ENCODE results near the gene POU2F1. TPM values are rescaled to one million over a fixed set of nuclear protein-coding genes. Genes with fewer than 3 reads are reported as not detected.
"Not testable (repeated sequence)": the region's sequence is repeated elsewhere in the genome, so short reads cannot be mapped to it uniquely, and the experiment has no call there.

Gene POU2F1
- total RNA-seq, 2 experiments from 2014 or later: 17.4 to 20.4 TPM

DNA sequence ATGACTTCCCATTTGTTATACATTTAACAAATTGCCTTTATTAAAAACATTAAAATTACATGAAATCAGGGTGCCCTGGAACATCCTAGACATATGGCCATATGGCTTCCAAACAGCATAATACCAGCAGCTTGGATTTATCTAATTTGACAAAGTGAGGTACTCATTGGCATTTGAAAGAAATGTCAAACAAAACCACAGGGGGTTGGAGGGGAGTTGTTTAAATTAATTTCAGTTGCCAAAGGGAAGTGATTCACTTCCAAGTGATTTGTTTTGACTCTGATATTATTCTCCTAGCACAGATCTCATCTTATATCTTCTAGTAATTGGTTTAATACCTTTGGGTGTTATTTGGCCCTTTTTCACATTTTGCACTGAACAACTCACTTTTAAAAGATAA is 24.5 kb upstream of the POU2F1 start:
- Mint-ChIP-seq H3K36me3 (ENCODE audit: low read depth) (no peaks in the 10 kb centered on the region), H3K27ac (no peak overlapping the region), H3K27me3 (peaks cover 1% of the 10 kb centered on the region), H3K4me3 (no peak overlapping the region), H3K9me3 (peaks cover 2% of the 10 kb centered on the region), H3K4me1 (no peaks in the 10 kb centered on the region)
- DNase-seq: no peak
- ChIA-PET POLR2A (no interaction called here), CTCF (interaction anchor here (0.7 kb wide), 1 partner anchor 23 kb away, joined by 3 read pairs; no protein-coding TSS in a partner anchor)

DNA sequence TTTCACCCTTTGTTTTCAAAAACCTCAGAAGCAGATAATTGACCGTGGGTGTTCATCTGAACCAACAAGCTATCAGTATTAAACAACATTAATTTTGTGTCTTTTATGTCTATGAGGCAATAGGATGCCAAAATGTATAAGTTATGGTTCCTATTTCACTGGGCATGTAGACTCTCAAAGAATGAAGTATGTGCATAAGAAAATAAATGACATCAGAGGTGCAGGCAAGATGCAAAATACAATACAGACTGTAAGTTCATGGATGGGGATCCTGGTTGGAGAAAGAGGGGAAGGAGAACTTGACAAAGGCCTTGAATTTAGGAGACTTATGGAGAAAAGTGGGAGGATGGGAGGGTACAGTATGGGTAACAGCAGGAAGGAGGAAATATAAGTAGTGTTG is 23.4 kb upstream of the POU2F1 start:
- H3K9me3 Mint-ChIP-seq: peaks cover 2% of the 10 kb centered on the region
- POLR2A ChIA-PET: no interaction called here
- H3K27ac Mint-ChIP-seq: no peak overlapping the region
- DNase-seq: no peak
- CTCF ChIA-PET: interaction anchor here (0.7 kb wide), 1 partner anchor 21 kb away, joined by 3 read pairs; no protein-coding TSS in a partner anchor
- H3K27me3 Mint-ChIP-seq: peaks cover 1% of the 10 kb centered on the region
- H3K4me3 Mint-ChIP-seq: no peak overlapping the region
- H3K36me3 Mint-ChIP-seq (ENCODE audit: low read depth): no peaks in the 10 kb centered on the region
- no peaks in the 10 kb centered on the region for H3K4me1 Mint-ChIP-seq

DNA sequence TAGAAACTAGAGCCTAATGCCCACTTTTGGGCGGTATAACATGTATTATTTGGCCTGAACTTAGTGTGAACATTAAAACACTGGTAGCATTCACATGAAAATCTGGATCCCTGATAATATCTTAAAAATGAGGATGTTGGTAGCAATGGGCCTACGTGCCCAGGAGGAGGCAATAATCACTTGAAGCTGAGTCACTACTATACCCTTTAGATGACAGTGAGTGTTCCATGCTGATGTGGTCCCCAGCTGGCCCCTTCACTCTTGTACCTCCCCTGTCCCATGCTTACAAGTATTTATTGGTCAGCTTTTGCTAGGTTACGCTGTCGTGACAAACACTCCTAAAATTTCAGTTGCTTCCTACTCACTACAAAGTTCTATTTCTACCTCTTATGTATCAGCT is 23.0 kb upstream of the POU2F1 start:
- peaks cover 1% of the 10 kb centered on the region for H3K27me3 Mint-ChIP-seq
- ChIA-PET POLR2A (no interaction called here), CTCF (no interaction called here)
- H3K36me3 Mint-ChIP-seq (ENCODE audit: low read depth): no peaks in the 10 kb centered on the region
- no peak overlapping the region for H3K4me3 Mint-ChIP-seq
- no peak overlapping the region for H3K27ac Mint-ChIP-seq
- no peaks in the 10 kb centered on the region for H3K4me1 Mint-ChIP-seq
- peaks cover 2% of the 10 kb centered on the region for H3K9me3 Mint-ChIP-seq
- no peak for DNase-seq

DNA sequence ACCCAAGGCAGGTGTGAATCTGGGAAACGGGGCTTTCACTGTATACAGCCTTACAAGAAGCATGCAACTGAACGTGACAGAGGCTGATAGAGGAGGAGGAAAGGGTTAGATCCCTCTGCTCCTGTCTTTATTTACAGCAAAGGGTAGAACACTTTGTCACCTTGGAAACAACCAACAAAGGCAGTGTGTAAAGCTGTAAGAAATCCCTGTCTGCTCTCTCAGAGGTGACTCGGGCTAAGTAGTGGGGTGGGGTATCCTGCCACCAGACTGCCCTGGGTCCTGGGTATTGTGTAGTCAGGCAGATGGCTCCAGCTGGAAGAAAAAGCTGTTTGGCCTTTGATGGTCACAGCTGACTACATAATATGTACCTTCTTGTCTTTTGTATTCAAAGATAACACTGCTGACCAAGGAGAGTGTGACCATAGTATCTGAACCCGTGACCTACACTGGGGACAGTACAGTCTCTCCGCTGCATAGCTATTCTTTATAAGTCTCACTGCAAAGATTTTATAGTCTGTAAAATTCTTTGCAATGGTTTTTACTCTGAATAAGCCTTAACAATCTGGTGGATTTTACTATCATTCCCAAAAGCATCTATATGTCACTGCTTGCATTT is 22.1 kb upstream of the POU2F1 start:
- DNase-seq: no peak
- no peak overlapping the region for H3K4me3 Mint-ChIP-seq
- ChIA-PET POLR2A (interaction anchor here (1.2 kb wide), 1 partner anchor 21 kb away, joined by 4 read pairs; no protein-coding TSS in a partner anchor), CTCF (no interaction called here)
- no peaks in the 10 kb centered on the region for H3K9me3 Mint-ChIP-seq
- H3K27me3 Mint-ChIP-seq: no peaks in the 10 kb centered on the region
- H3K27ac Mint-ChIP-seq: no peak overlapping the region
- H3K36me3 Mint-ChIP-seq (ENCODE audit: low read depth): no peaks in the 10 kb centered on the region
- no peaks in the 10 kb centered on the region for H3K4me1 Mint-ChIP-seq

DNA sequence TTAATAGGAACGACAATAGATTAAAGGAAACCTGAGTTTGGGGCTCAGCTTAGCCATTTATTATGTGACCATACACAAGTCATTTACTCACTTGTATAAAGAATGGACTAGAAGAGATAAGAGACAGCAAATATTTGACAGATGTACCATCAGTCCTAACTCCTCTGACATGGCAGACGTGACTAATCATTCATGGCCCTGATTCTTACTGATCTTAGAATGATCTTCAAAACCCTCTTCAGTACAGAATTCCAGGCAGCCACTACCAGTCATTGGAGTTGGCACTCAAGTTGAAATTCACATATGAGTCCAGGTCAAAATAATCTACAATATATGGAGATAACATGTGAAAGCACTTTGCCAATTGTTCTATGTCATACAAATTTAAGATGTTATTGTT is 21.0 kb upstream of the POU2F1 start:
- H3K27ac Mint-ChIP-seq: no peak overlapping the region
- CTCF ChIA-PET: no interaction called here
- no peaks in the 10 kb centered on the region for H3K36me3 Mint-ChIP-seq (ENCODE audit: low read depth)
- DNase-seq: no peak
- no peaks in the 10 kb centered on the region for H3K9me3 Mint-ChIP-seq
- POLR2A ChIA-PET: interaction anchor here (1.2 kb wide), 1 partner anchor 20 kb away, joined by 4 read pairs; no protein-coding TSS in a partner anchor
- no peaks in the 10 kb centered on the region for H3K27me3 Mint-ChIP-seq
- no peaks in the 10 kb centered on the region for H3K4me1 Mint-ChIP-seq
- H3K4me3 Mint-ChIP-seq: no peak overlapping the region

DNA sequence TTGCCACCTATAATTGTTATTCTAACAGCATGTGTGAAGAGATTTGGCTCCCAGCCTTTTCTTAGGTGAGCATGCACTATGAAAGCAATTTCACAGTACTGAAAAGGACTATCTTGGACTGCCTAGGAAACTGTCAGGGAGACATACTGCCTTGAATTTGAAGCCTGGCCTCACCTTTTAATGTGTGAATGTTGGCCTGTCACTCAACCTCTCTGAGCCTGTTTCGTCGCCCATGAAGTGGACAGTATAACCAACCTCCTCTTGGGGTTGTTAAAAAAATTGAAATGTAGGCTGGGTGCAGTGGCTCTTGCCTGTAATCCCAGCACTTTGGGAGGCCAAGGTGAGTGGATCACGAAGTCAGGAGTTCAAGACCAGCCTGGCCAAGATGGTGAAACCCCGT is 20.4 kb upstream of the POU2F1 start:
- Mint-ChIP-seq H3K27me3 (no peaks in the 10 kb centered on the region), H3K36me3 (ENCODE audit: low read depth) (no peaks in the 10 kb centered on the region), H3K27ac (no peak overlapping the region), H3K4me1 (no peaks in the 10 kb centered on the region), H3K9me3 (peaks cover 1% of the 10 kb centered on the region), H3K4me3 (no peak overlapping the region)
- DNase-seq: no peak
- ChIA-PET POLR2A (no interaction called here), CTCF (no interaction called here)

DNA sequence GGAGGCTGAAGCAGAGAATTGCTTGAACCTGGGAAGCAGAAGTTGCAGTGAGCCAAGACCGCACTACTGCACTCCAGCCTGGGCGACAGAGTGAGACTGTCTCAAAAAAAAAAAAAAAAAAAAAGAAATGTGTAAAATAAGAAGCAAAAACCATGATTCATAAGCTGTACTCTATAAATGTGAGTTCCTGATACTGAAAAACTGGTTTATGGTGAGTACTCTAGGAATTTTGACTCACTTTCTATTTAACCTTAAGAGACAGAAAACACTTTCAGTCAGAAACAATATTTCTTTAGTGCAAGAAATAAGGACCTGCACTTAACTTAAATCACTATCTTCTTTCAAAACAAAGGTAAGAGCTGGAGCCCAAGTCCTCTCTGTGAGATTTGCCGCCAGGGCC is 19.9 kb upstream of the POU2F1 start:
- Mint-ChIP-seq H3K36me3 (ENCODE audit: low read depth) (peaks cover 4% of the 10 kb centered on the region), H3K9me3 (peaks cover 5% of the 10 kb centered on the region), H3K4me3 (no peak overlapping the region), H3K27ac (no peak overlapping the region), H3K4me1 (no peaks in the 10 kb centered on the region), H3K27me3 (no peaks in the 10 kb centered on the region)
- POLR2A ChIA-PET: no interaction called here
- DNase-seq: no peak
- CTCF ChIA-PET: no interaction called here

DNA sequence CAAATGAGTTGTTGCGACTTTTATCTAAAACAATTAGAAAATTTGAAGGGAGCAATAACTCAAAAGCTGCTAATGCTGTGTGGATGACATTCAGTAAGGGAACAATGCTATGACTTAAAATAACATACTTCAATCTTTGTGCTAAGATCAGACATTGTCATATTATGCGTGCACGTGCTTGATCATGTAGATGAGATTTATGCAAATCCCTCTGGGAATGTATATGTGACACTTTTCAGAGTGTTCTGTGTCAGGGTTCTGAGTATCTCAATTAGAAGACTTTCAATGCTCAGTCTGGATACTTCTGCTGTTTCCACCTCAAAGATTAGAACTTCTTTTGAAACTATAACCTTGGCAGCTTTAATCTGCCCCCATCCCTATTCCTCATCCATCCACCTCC is 18.6 kb upstream of the POU2F1 start:
- Mint-ChIP-seq H3K9me3 (peaks cover 5% of the 10 kb centered on the region), H3K4me3 (no peak overlapping the region), H3K36me3 (ENCODE audit: low read depth) (peaks cover 4% of the 10 kb centered on the region), H3K4me1 (no peaks in the 10 kb centered on the region), H3K27me3 (no peaks in the 10 kb centered on the region), H3K27ac (no peak overlapping the region)
- ChIA-PET CTCF (no interaction called here), POLR2A (no interaction called here)
- no peak for DNase-seq

DNA sequence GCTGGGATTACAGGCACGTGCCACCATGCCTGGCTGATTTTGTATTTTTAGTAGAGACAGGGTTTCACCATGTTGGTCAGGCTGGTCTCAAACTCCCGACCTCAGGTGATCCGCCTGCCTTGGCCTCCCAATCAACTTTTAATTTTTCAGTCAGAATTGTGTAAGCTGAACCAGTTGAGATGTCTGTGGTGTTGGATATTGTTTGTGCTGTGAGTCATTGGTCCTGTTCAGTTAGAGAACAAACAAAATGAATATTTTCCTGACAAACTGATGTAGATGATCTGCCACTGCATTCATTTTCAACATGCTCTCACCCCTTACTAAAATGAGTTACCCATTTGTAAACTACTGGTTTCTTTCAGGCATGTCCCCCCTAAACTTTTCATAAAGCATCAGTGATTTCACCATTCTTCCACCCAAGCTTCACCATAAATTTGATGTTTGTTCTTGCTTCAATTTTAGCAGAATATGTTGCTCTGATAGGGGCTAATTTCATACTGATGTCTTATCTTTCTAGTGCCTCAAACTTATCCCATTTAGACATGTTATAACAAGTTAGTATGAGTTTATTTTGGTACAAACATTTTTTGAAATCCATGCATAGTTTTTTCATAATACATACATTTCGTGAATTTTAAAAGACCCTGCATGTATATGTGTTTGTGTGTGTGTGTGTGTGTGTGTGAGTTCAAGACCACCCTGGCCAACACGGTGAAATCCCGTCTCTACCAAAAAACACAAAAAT is 15.2 kb upstream of the POU2F1 start:
- peaks cover 17% of the 10 kb centered on the region for H3K4me1 Mint-ChIP-seq
- H3K36me3 Mint-ChIP-seq (ENCODE audit: low read depth): peaks cover 23% of the 10 kb centered on the region
- CTCF ChIA-PET: interaction anchor here (2.1 kb wide), 1 partner anchor 15 kb away, joined by 6 read pairs; the partner anchor contains the start of gene POU2F1
- H3K27me3 Mint-ChIP-seq, H3K4me3 Mint-ChIP-seq, H3K27ac Mint-ChIP-seq, DNase-seq: not testable (repeated sequence)
- POLR2A ChIA-PET: interaction anchor here (0.6 kb wide), 1 partner anchor 23 kb away, joined by 3 read pairs; no protein-coding TSS in a partner anchor
- H3K9me3 Mint-ChIP-seq: peaks cover 26% of the 10 kb centered on the region

DNA sequence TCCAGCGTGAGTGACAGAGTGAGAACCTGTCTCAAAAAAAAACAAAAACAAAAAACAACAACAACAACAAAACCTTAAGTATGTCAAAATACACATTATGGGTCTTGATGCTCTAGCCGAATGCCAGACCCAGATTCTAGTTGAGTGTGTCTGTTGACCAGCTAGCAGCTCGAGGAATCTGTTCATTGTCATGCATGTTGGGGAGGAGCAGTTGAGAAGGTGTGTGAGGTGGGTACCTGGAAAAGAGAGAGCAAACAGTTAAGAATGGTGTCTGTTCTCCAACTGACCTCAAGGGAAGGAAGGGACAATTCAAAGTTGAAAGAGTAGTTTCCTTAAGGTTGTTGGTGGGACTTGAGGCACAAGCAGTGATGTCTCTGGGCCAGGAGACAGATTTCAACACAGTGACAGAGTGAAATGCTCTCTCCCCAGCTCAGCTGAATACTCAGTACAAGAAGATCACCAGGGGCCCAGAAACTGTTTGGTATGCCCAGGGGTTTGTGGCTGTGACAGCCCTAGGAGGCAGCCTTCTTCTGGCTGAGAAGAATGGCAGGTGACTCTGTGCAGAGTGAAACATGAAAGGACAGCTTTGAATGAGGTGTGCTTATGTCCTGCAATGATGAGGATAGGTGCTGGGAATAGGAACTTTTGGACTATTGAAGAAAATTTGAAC is 14.4 kb upstream of the POU2F1 start:
- Mint-ChIP-seq H3K27me3 (no peaks in the 10 kb centered on the region), H3K4me1 (peaks cover 19% of the 10 kb centered on the region), H3K9me3 (peaks cover 29% of the 10 kb centered on the region), H3K27ac (no peak overlapping the region), H3K4me3 (no peak overlapping the region), H3K36me3 (ENCODE audit: low read depth) (peaks cover 27% of the 10 kb centered on the region)
- no peak for DNase-seq
- POLR2A ChIA-PET: no interaction called here
- CTCF ChIA-PET: interaction anchor here (0.8 to 2.1 kb wide), 2 partner anchors 14 to 147 kb away, joined by 3 to 6 read pairs; partner anchors contain the start of gene POU2F1

DNA sequence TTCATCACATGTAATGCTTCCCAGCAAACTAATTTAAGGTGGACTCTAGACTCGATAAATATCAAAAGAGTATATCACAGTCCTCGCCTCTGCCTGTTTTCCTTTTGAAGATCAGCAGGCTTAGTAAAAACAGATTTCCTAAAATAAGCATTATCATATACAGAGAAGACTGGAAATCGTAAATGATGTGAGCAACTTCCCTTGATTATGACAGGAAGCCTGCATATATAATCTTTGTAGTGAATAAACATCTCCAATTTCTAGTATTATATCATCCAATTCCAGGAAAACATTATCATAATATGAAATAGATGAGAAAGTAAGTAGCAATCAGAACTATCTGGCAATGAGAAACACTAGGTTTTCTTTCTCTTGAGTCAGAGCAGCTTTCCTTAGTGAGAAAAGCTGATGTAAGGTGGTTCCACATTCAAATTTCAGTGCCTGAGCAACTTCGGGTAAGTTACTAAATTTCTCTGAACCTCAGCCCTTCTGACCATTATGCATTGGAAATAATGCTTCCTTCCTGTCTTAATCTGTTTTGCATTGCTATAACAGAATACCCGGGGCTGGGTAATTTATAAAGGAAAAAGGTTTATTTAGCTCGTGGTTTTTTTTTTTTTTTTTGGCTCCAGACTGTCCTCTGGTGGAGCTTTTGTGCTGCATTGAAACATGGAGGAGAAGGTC is 12.6 kb upstream of the POU2F1 start:
- H3K4me1 Mint-ChIP-seq: peaks cover 20% of the 10 kb centered on the region
- H3K9me3 Mint-ChIP-seq: peaks cover 30% of the 10 kb centered on the region
- no peaks in the 10 kb centered on the region for H3K27me3 Mint-ChIP-seq
- no peak for DNase-seq
- peaks cover 27% of the 10 kb centered on the region for H3K36me3 Mint-ChIP-seq (ENCODE audit: low read depth)
- POLR2A ChIA-PET: interaction anchor here (1.2 kb wide), 1 partner anchor 11 kb away, joined by 14 read pairs; the partner anchor contains the start of gene POU2F1
- H3K4me3 Mint-ChIP-seq: peak overlapping the region; percentile 6
- peak overlapping the region; percentile 42 for H3K27ac Mint-ChIP-seq
- CTCF ChIA-PET: interaction anchor here (0.6 to 1.3 kb wide), 6 partner anchors 11 to 149 kb away, joined by 3 to 25 read pairs (median 4); partner anchors contain the start of gene POU2F1

DNA sequence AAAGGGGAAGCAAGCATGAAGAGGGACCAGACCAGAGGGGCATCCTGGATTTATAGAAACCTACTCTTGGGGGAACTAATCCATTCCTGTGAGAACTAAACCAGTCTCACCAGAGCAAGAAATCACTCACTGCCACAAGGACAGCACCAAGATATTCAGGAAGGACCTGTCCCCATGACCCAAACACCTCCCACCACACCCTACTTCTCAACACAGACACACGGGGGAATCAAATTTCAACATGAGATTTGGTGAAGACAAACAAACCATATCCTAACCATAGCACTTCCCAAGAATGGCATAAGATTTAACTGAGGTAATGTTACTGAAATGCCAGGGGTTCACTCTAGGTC is 12.1 kb upstream of the POU2F1 start:
- Mint-ChIP-seq H3K27me3 (no peaks in the 10 kb centered on the region), H3K9me3 (peaks cover 30% of the 10 kb centered on the region), H3K4me1 (peaks cover 20% of the 10 kb centered on the region), H3K4me3 (no peak overlapping the region), H3K27ac (peak overlapping the region; percentile 42), H3K36me3 (ENCODE audit: low read depth) (peaks cover 27% of the 10 kb centered on the region)
- ChIA-PET POLR2A (interaction anchor here (1.2 kb wide), 1 partner anchor 11 kb away, joined by 14 read pairs; the partner anchor contains the start of gene POU2F1), CTCF (interaction anchor here (0.6 to 1.3 kb wide), 6 partner anchors 11 to 150 kb away, joined by 3 to 25 read pairs (median 4); partner anchors contain the start of gene POU2F1)
- no peak for DNase-seq

All from activated CD4-positive, alpha-beta memory T cell treated with anti-CD3 and anti-CD28 coated beads, Interleukin-2, amount 10 ng/mL, durations not matched to agents 7 days and 5 days (primary cell).